ENCODE data around the gene TAGLN3. TPM values are rescaled to one million over a fixed set of nuclear protein-coding genes. Genes with fewer than 3 reads are reported as not detected.
A peak's percentile ranks its signal among the peaks of the same experiment; 100 is the strongest.

Gene TAGLN3
- total RNA-seq, 2 donors from 2014 or later, result 0.49 to 6.9 TPM

GRCh38 chr3:112000966-112001365 lies 2.2 kb downstream of the TAGLN3 start:
- H3K27ac Mint-ChIP-seq, result no peak overlapping the region
- no peaks in the 10 kb centered on the region for H3K36me3 Mint-ChIP-seq
- no peaks in the 10 kb centered on the region for H3K9me3 Mint-ChIP-seq
- ATAC-seq, result no peak
- DNase-seq (ENCODE audit: low spot score in 2 of 2), result no peak

DNA sequence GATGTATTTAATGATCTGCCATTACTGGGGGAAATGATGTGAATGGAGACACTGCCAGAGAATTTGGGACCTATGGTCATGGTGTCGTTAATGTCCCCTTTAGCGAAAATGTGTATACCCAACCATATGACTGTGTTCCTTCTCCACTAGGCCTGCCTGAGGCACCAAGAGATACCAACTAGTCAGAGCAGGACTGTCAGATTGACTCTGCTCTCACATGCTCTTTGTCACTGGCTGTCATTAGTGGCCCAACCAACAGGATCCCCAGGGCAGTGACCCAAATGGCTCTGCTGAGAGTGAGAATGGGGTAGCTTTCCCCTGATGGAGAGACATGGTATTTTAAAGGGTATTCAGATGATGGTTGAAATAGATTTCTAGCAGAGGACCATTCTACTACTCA lies 2.8 kb downstream of the TAGLN3 start:
- peak; percentile 22 to 51 for ATAC-seq
- no peak for DNase-seq (ENCODE audit: low spot score in 2 of 2)
- no peak overlapping the region for H3K27ac Mint-ChIP-seq

DNA sequence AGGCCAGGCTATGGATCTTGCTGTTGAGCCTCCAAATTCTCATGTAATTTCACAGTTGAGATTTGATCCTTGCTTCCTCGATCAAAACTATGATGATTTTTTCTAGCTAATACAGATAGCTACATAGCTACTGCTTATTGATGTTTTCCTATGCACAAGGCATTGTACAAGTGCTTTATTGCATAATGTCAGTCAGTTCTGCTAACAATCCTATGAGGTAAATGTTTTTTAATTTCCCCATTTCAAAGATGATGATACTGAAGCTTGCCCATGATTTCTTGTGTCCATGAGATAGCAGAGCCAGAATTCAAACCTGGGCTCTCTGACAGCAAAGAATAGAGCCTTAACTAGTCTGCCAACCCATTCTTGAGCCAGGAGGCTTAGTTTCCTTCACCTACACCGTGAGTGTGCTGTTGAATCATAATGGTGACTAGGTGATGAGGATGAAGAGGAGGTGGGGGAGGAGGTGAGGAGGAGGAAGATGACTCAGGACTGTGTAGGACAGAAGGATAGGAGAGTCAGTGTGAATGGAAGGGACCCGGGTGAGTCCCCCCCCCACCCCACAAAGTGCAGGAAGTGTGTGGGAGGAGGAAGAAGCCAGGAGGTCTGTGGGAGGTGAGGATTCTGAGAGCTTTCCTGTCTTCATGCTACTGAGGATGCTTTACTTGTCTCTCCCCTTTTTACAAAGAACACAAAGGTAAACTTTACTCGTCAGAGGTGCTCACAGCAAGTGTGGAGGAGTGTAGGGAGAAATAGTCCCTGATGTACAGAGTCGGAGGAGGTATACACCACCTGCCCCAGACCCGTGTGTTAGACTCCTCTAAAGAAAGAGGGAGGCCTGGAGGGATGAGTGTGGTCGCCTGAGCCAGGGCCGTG lies 3.6 kb downstream of the TAGLN3 start:
- Mint-ChIP-seq H3K27ac (peak overlapping the region; percentile 85 to 92), H3K9me3 (no peaks in the 10 kb centered on the region), H3K36me3 (no peaks in the 10 kb centered on the region)
- DNase-seq (ENCODE audit: low spot score in 2 of 2), result peak; percentile 46 to 75
- peak; percentile 87 to 94 for ATAC-seq

More for the DNA sequence above, 2.8 kb downstream of the TAGLN3 start:
- no peaks in the 10 kb centered on the region for H3K9me3 Mint-ChIP-seq
- H3K36me3 Mint-ChIP-seq, result no peaks in the 10 kb centered on the region

GRCh38 chr3:112003321-112004080 lies 4.8 kb downstream of the TAGLN3 start:
- H3K27ac Mint-ChIP-seq, result peak overlapping the region; percentile 10 to 85
- DNase-seq (ENCODE audit: low spot score in 2 of 2) (no peak), ATAC-seq (no peak)
- no peaks in the 10 kb centered on the region for H3K9me3 Mint-ChIP-seq
- H3K36me3 Mint-ChIP-seq, result no peaks in the 10 kb centered on the region

DNA sequence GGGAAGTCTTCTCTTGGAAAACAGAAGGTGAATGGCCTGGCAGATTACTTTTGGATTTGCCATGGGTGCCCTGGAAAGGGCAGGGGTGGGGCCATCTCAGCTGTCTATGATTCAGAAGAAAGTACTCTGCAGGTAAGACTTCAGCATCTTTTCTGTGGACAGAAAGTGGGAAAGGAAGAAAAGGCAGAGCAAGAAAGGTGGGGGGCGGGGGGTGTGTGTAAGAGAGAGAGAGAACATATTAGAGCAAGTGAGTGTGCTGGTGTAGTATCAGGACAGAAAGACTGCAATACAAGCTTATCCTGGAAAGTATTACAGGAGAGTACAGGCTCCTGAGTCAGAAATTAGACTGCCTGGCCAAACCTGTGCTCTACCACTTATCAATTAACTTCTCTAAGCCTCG lies 5.5 kb downstream of the TAGLN3 start:
- Mint-ChIP-seq H3K36me3 (no peaks in the 10 kb centered on the region), H3K27ac (peak overlapping the region; percentile 12 to 46), H3K9me3 (no peaks in the 10 kb centered on the region)
- no peak for DNase-seq (ENCODE audit: low spot score in 2 of 2)
- no peak for ATAC-seq

- H3K27ac Mint-ChIP-seq, result peak overlapping the region in 1 of 2 donors; percentile 12
- DNase-seq (ENCODE audit: low spot score in 2 of 2) (no peak), ATAC-seq (no peak)
- no peaks in the 10 kb centered on the region for H3K36me3 Mint-ChIP-seq
- H3K9me3 Mint-ChIP-seq, result no peaks in the 10 kb centered on the region
These were observed 5.9 kb downstream of the TAGLN3 start for GRCh38 chr3:112004669-112005068.

DNA sequence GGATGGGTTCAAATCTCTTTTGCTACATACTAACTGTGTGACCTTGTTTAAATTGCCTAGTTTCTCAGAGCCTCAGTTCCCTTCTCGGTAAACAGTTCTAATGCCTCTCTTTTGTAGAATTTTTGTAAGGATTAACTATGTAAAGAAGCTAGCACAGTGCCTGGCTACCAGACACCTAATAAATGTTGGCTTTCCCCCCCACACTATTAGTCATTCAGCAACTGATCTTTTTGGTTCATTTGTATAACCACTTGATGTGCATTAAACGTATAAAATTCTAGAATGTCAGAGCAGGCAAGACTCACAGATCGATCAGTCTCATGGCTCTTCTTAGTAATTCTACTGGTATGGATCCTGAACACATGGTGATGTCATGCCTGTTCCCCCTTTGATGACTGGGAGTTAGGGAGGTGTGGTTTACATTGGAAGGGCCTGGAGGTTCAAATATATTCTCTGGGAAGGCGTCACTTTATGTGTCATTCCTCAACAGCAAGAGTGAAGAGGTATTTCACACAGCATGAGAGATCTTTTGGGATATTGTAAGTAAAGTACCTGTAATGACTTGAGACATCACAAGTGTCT lies 6.5 kb downstream of the TAGLN3 start:
- H3K9me3 Mint-ChIP-seq, result no peaks in the 10 kb centered on the region
- H3K27ac Mint-ChIP-seq, result peak overlapping the region; percentile 0 to 12
- no peaks in the 10 kb centered on the region for H3K36me3 Mint-ChIP-seq
- DNase-seq (ENCODE audit: low spot score in 2 of 2), result no peak
- ATAC-seq, result peak in 1 of 2 donors; percentile 13

DNA sequence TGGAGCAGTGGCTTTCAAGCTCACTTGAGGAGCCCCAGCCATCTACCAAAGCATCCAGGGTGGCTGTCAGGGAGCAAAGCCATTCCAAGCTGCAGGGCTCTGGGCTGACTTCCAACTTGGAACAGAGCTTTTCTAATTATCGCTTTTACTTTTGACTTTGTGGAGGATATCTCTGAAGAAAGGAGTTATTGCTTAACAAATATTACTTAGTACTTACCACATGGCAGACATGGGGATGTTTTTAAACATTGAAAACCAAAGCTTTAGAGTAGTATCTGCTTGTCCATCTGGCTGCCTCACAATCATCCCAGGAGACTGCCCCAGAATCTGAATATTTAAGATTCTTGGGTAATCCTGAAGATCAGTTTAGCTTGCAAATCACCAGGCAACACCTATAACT lies 8.9 kb downstream of the TAGLN3 start:
- ATAC-seq, result no peak

GRCh38 chr3:112009670-112010069 lies 10.9 kb downstream of the TAGLN3 start:
- no peak for ATAC-seq
- H3K9me3 Mint-ChIP-seq, result no peaks in the 10 kb centered on the region
- H3K36me3 Mint-ChIP-seq, result no peaks in the 10 kb centered on the region
- H3K27ac Mint-ChIP-seq, result no peak overlapping the region
- DNase-seq (ENCODE audit: low spot score in 2 of 2), result no peak

More for the DNA sequence above, 8.9 kb downstream of the TAGLN3 start:
- no peak for DNase-seq (ENCODE audit: low spot score in 2 of 2)
- no peaks in the 10 kb centered on the region for H3K36me3 Mint-ChIP-seq
- no peaks in the 10 kb centered on the region for H3K9me3 Mint-ChIP-seq
- no peak overlapping the region for H3K27ac Mint-ChIP-seq

- no peak for ATAC-seq
- Mint-ChIP-seq H3K27ac (no peak overlapping the region), H3K36me3 (no peaks in the 10 kb centered on the region), H3K9me3 (no peaks in the 10 kb centered on the region)
- DNase-seq (ENCODE audit: low spot score in 2 of 2), result no peak
These were observed 11.9 kb downstream of the TAGLN3 start for GRCh38 chr3:112010636-112011035.

DNA sequence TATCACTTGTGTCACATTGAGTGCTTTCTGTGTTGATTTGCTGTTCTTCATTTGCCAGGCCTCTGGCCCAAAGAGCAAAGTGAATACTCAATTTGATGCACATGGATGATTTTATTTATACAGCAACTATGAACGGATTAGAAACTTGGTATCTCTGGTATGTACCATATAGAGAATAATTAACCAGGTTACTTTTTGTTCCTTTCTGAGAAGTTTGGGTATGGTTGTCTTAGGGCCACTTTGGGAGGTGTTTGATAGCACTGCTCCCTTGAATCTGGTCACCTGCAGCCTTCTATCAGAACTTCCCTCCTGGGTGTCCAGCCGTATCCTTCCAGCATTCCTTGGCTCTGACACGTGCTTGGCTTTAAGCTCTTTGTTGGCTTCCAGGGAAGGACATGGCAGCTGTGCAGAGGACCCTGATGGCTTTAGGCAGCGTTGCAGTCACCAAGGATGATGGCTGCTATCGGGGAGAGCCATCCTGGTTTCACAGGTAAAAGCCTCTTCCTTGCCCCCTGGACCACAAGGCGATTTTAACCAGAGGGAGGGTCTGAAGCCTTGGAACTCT lies 12.7 kb downstream of the TAGLN3 start:
- DNase-seq (ENCODE audit: low spot score in 2 of 2) (no peak), ATAC-seq (no peak)
- Mint-ChIP-seq H3K9me3 (no peaks in the 10 kb centered on the region), H3K27ac (no peak overlapping the region), H3K36me3 (no peaks in the 10 kb centered on the region)

- Mint-ChIP-seq H3K9me3 (no peaks in the 10 kb centered on the region), H3K36me3 (no peaks in the 10 kb centered on the region), H3K27ac (peak overlapping the region; percentile 1 to 69)
- ATAC-seq (no peak), DNase-seq (ENCODE audit: low spot score in 2 of 2) (no peak)
These were observed 13.7 kb downstream of the TAGLN3 start for GRCh38 chr3:112012205-112012992.

DNA sequence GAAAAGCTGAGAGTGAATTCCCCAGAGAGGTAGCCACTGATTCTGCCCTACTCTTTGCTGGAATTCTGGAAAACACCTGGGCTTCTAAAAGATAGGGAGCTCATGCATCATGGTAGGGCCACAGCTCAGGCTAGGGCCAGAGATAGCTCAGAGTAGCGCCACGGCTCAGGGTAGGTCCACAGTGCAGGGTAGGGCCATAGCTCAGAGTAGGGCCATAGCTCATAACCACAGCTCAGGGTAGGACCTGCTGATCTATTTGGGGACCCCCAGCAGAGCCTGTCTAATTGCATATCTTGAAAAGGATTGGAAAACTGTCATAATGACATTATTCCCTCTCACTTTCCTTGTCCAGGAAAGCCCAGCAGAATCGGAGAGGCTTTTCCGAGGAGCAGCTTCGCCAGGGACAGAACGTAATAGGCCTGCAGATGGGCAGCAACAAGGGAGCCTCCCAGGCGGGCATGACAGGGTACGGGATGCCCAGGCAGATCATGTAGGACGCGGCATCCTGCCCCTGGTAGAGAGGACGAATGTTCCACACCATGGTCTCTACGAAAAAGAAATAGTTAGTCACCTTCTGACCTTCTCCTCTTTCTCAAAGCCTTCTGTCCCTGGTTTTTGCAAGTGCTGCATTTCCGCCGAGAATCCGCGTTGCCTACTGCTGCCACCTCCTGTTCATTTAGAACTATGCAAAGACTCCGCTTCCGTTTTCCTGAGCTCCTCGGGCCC lies 14.5 kb downstream of the TAGLN3 start:
- peak overlapping the region; percentile 1 to 69 for H3K27ac Mint-ChIP-seq
- H3K9me3 Mint-ChIP-seq, result no peaks in the 10 kb centered on the region
- DNase-seq (ENCODE audit: low spot score in 2 of 2) (peak; percentile 56 to 71), ATAC-seq (peak; percentile 86 to 96)
- no peaks in the 10 kb centered on the region for H3K36me3 Mint-ChIP-seq

DNA sequence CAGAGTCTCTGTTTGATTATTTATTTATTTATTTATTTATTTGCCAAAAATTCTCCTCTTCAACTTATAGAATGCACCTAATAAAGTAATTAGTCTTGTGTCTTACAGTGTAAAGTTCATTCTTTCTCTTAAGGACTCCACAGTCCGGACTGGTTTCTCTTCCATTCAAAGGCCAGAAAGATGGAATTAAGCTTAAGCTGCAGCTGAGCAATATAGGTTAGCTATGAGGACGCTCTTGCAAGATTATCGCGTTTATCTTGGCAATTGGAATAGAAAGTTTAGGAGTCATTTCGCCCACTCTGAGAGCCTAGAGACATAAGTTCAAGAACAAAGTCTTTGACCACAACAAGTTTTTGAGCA lies 15.0 kb downstream of the TAGLN3 start:
- ATAC-seq, result peak; percentile 17 to 39
- H3K9me3 Mint-ChIP-seq, result no peaks in the 10 kb centered on the region
- DNase-seq (ENCODE audit: low spot score in 2 of 2), result no peak
- no peak overlapping the region for H3K27ac Mint-ChIP-seq
- no peaks in the 10 kb centered on the region for H3K36me3 Mint-ChIP-seq

DNA sequence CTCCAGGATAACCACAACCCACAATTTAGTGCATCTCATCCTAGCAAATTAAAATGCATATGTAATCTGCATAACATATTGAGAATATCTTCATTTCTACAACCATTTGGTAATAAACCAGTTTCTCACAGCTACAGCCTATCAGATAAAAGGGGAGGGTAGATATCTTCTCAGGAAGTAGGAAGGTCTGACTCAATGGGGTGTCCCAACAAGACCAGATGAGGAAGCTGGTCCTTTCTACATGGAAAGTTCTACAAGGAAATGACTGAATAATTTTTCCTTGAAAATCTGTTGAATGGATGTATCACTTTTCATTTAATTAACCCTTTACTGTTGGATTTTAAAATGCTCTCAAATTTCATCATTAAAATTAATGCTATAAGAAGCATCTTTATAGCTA lies 18.4 kb downstream of the TAGLN3 start:
- no peak for DNase-seq (ENCODE audit: low spot score in 2 of 2)
- Mint-ChIP-seq H3K36me3 (no peaks in the 10 kb centered on the region), H3K9me3 (no peaks in the 10 kb centered on the region), H3K27ac (no peak overlapping the region)
- no peak for ATAC-seq

DNA sequence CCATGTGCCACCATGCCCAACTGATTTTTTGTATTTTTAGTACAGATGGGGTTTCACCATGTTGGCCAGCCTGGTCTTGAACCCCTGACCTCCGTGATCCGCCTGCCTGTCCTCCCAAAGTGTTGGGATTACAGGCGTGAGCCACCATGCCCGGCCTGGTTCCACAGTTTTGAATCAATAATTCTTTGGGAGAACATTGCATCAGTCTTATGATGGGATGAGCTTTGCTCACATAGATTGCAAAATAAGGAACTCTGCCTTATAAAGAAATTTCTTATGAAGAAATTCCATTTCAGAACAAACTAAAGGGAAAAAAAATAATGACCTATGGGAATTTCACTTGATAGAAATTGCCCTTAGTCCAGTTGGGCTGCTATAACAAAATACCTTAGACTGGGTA lies 20.0 kb downstream of the TAGLN3 start:
- Mint-ChIP-seq H3K36me3 (no peaks in the 10 kb centered on the region), H3K9me3 (no peaks in the 10 kb centered on the region), H3K27ac (no peak overlapping the region)
- ATAC-seq (no peak), DNase-seq (ENCODE audit: low spot score in 2 of 2) (no peak)
